NCI-H460 (cell line): ENCODE data around the gene COMT. TPM values are rescaled to one million over a fixed set of nuclear protein-coding genes. Genes with fewer than 3 reads are reported as not detected.
"Not testable (repeated sequence)": the region's sequence is repeated elsewhere in the genome, so short reads cannot be mapped to it uniquely, and the experiment has no call there.

Source experiments
- DNase-seq: peaks from one replicate; pipeline ENCODE4 v3.0.0-alpha.2; 2016; ENCODE audit warnings: low read depth; ENCODE audit errors: extremely low read depth
- total RNA-seq: library from RNA; depleted of rRNA; stranded (reverse); fragments of >200 nt; shearing (Covaris generic); gene quantifications from 2 replicates; pipeline ENCODE4 v1.2.3, GENCODE V29; 2014

The COMT gene
- total RNA-seq, 1 experiment from 2014 or later, result 100 TPM

- no peak for DNase-seq
Measured at GRCh38 chr22:19927696-19928095, 13.9 kb upstream of the COMT start.

GRCh38 chr22:19928207-19928606 lies 13.4 kb upstream of the COMT start:
- no peak for DNase-seq

- no peak for DNase-seq
Measured at GRCh38 chr22:19929586-19930550, 11.7 kb upstream of the COMT start.

GRCh38 chr22:19930551-19931486 lies 10.8 kb upstream of the COMT start:
- DNase-seq, result no peak

- no peak for DNase-seq
Measured at GRCh38 chr22:19931514-19931913, 10.1 kb upstream of the COMT start.

GRCh38 chr22:19932367-19933206 lies 9.0 kb upstream of the COMT start:
- no peak for DNase-seq

- no peak for DNase-seq
Measured at GRCh38 chr22:19933341-19934241, 8.0 kb upstream of the COMT start.

GRCh38 chr22:19935123-19935718 lies 6.4 kb upstream of the COMT start:
- DNase-seq, result not testable (repeated sequence)

- DNase-seq, result no peak
Measured at GRCh38 chr22:19936513-19936912, 5.1 kb upstream of the COMT start.

- DNase-seq, result no peak
Measured at GRCh38 chr22:19937616-19938473, 3.7 kb upstream of the COMT start.

- no peak for DNase-seq
Measured at GRCh38 chr22:19940536-19941364, 822 bp upstream of the COMT start.

GRCh38 chr22:19942157-19943081 lies 847 bp downstream of the COMT start:
- no peak for DNase-seq

- no peak for DNase-seq
Measured at GRCh38 chr22:19943082-19944026, 1.8 kb downstream of the COMT start.

GRCh38 chr22:19948057-19948760 lies 6.6 kb downstream of the COMT start:
- DNase-seq, result no peak
